OCI-LY1 (cell line): ENCODE data around the gene NASP.
A peak's percentile ranks its signal among the peaks of the same experiment; 100 is the strongest.

Experiments used
- H2AFZ ChIP-seq: fragments of 200-600 bp; sonication (generic), shearing (Covaris generic); 2 replicates; pipeline ENCODE4 v1.6.0; 2014; ENCODE audit warnings: antibody characterized with exemption, mild to moderate bottlenecking, low read length
- H3F3A ChIP-seq: fragments of 200-600 bp; sonication (generic), shearing (Covaris generic); 2 replicates; pipeline ENCODE4 v1.6.0; 2014; ENCODE audit warnings: mild to moderate bottlenecking, antibody characterized with exemption, low read length, moderate library complexity; ENCODE audit not compliant: insufficient read depth
- H3K27ac ChIP-seq: fragments of 200-600 bp; sonication (generic); 2 replicates; pipeline ENCODE4 v1.5.1; 2014; ENCODE audit warnings: low read length, mixed run types, mild to moderate bottlenecking, low read depth; ENCODE audit not compliant: poor library complexity, severe bottlenecking
- H3K27me3 ChIP-seq: fragments of 200-600 bp; sonication (generic); 2 replicates; pipeline ENCODE4 v1.6.0; 2014; ENCODE audit warnings: antibody characterized with exemption, mild to moderate bottlenecking, low read length, moderate library complexity; ENCODE audit not compliant: insufficient read depth
- H3K36me3 ChIP-seq: fragments of 200-600 bp; sonication (generic); 2 replicates; pipeline ENCODE4 v1.6.1; 2014; ENCODE audit warnings: mild to moderate bottlenecking, antibody characterized with exemption, low read length, moderate library complexity, mixed read lengths; ENCODE audit not compliant: insufficient read depth
- H3K4me1 ChIP-seq: fragments of 200-600 bp; sonication (generic); 2 replicates; pipeline ENCODE4 v1.5.1; 2014; ENCODE audit warnings: mild to moderate bottlenecking, low read length, moderate library complexity; ENCODE audit not compliant: insufficient read depth, severe bottlenecking
- H3K4me2 ChIP-seq: fragments of 200-600 bp; sonication (generic), shearing (Covaris generic); 2 replicates; pipeline ENCODE4 v1.6.1; 2014; ENCODE audit warnings: low read length
- H3K4me3 ChIP-seq: fragments of 200-600 bp; sonication (generic); 2 replicates; pipeline ENCODE4 v1.5.1; 2014; ENCODE audit warnings: low read length, low read depth, mild to moderate bottlenecking, mixed read lengths; ENCODE audit not compliant: poor library complexity, severe bottlenecking
- H3K79me2 ChIP-seq: fragments of 200-600 bp; shearing (Covaris generic); 2 replicates; pipeline ENCODE4 v1.6.1; 2016; ENCODE audit warnings: mixed run types, low read length, mixed read lengths; ENCODE audit not compliant: insufficient read depth
- H3K9ac ChIP-seq: fragments of 200-600 bp; sonication (generic), shearing (Covaris generic); 2 replicates; pipeline ENCODE4 v1.6.1; 2014; ENCODE audit warnings: mild to moderate bottlenecking, low read length, mixed read lengths
- H3K9me2 ChIP-seq: fragments of 200-600 bp; sonication (generic), shearing (Covaris generic); 2 replicates; pipeline ENCODE4 v1.6.1; 2014; ENCODE audit warnings: low read depth, mild to moderate bottlenecking, low read length, mixed read lengths
- H3K9me3 ChIP-seq: fragments of 200-600 bp; shearing (Covaris generic); 2 replicates; pipeline ENCODE4 v1.6.1; 2014; ENCODE audit warnings: low read length, mixed read lengths
- H4K20me1 ChIP-seq: fragments of 200-600 bp; sonication (generic), shearing (Covaris generic); 2 replicates; pipeline ENCODE4 v1.6.0; 2016; ENCODE audit warnings: mild to moderate bottlenecking, low read length; ENCODE audit not compliant: insufficient read depth
- CTCF ChIP-seq: fragments of 200-600 bp; sonication (generic), shearing (Covaris generic); IDR thresholded peaks from 2 replicates; pipeline ENCODE4 v1.5.1; 2017; ENCODE audit warnings: mild to moderate bottlenecking, antibody characterized with exemption, low read length, moderate library complexity, mixed read lengths
- EZH2 ChIP-seq: fragments of 200-600 bp; sonication (generic), shearing (Covaris generic); IDR thresholded peaks from 2 replicates; pipeline ENCODE4 v1.8.0; 2017; ENCODE audit warnings: borderline replicate concordance, mixed run types, mild to moderate bottlenecking, antibody characterized with exemption, low read length, moderate library complexity, mixed read lengths

NASP gene

GRCh38 chr1:45604239-45604638, 20.4 kb downstream of the NASP start:
- Histone ChIP-seq H3K9ac (no peak overlapping the region), H3K27me3 (no peaks in the 10 kb centered on the region), H3K27ac (no peak overlapping the region), H3K9me2 (no peaks in the 10 kb centered on the region), H2AFZ (no peak overlapping the region), H4K20me1 (peaks cover 3% of the 10 kb centered on the region), H3K36me3 (peaks cover 94% of the 10 kb centered on the region), H3F3A (no peaks in the 10 kb centered on the region), H3K9me3 (no peaks in the 10 kb centered on the region), H3K4me3 (no peak overlapping the region), H3K4me2 (no peak overlapping the region), H3K4me1 (no peaks in the 10 kb centered on the region), H3K79me2 (peaks cover 34% of the 10 kb centered on the region)
- TF ChIP-seq EZH2 (no peak), CTCF (no peak)

- H3K79me2 ChIP-seq: peaks cover 12% of the 10 kb centered on the region
- no peaks in the 10 kb centered on the region for H3K9me3 ChIP-seq
- H3K27ac ChIP-seq: no peak overlapping the region
- no peaks in the 10 kb centered on the region for H3F3A ChIP-seq
- H3K4me1 ChIP-seq: no peaks in the 10 kb centered on the region
- TF ChIP-seq CTCF (no peak), EZH2 (no peak)
- H3K36me3 ChIP-seq: peaks cover 89% of the 10 kb centered on the region
- H2AFZ ChIP-seq: no peak overlapping the region
- no peak overlapping the region for H3K4me3 ChIP-seq
- H3K4me2 ChIP-seq: no peak overlapping the region
- H3K27me3 ChIP-seq: no peaks in the 10 kb centered on the region
- H3K9ac ChIP-seq: no peak overlapping the region
- H4K20me1 ChIP-seq: no peaks in the 10 kb centered on the region; the same call in 1 of the 2 replicates
- H3K9me2 ChIP-seq: no peaks in the 10 kb centered on the region
Observed at GRCh38 chr1:45607404-45608074, 23.7 kb downstream of the NASP start.

GRCh38 chr1:45608175-45609156, 24.6 kb downstream of the NASP start:
- Histone ChIP-seq H4K20me1 (no peaks in the 10 kb centered on the region; the same call in 1 of the 2 replicates), H3K9ac (no peak overlapping the region), H3K9me3 (no peaks in the 10 kb centered on the region), H3K9me2 (no peaks in the 10 kb centered on the region), H3F3A (no peaks in the 10 kb centered on the region), H3K36me3 (peaks cover 89% of the 10 kb centered on the region), H3K79me2 (peaks cover 6% of the 10 kb centered on the region; the same call in 1 of the 2 replicates), H3K4me2 (no peak overlapping the region), H3K27ac (peak overlapping the region; percentile 25), H3K4me3 (no peak overlapping the region), H2AFZ (no peak overlapping the region), H3K4me1 (no peaks in the 10 kb centered on the region), H3K27me3 (no peaks in the 10 kb centered on the region)
- TF ChIP-seq CTCF: no peak
- no peak for TF ChIP-seq EZH2
